ENCODE data around the gene UBE2G1. TPM values are rescaled to one million over a fixed set of nuclear protein-coding genes. Genes with fewer than 3 reads are reported as not detected.
"Not testable (repeated sequence)": the region's sequence is repeated elsewhere in the genome, so short reads cannot be mapped to it uniquely, and the experiment has no call there.

Gene UBE2G1
- total and polyA plus RNA-seq, 5 experiments from 2014 or later = 42.7 to 64.5 (median 56.5) TPM

GRCh38 chr17:4368341-4368740, 1.9 kb upstream of the UBE2G1 start:
- Mint-ChIP-seq H3K36me3 (peaks cover 0 to under 1% (median 0%) of the 10 kb centered on the region in 3 donors), H3K9me3 (no peaks in the 10 kb centered on the region), H3K27ac (peak overlapping the region in 1 of 10 donors; percentile 63), H3K27me3 (no peaks in the 10 kb centered on the region), H3K4me1 (peaks cover 5 to 21% (median 19%) of the 10 kb centered on the region in 4 donors), H3K4me3 (peak overlapping the region in 1 of 10 donors; percentile 14)
- no peak for ATAC-seq
- no peak for DNase-seq
- POLR2A ChIA-PET = no interaction called here

- POLR2A ChIA-PET, H3K36me3 Mint-ChIP-seq, H3K27me3 Mint-ChIP-seq, ATAC-seq, DNase-seq, H3K9me3 Mint-ChIP-seq: not testable (repeated sequence)
- Mint-ChIP-seq H3K4me3 (peak overlapping the region; percentile 78 to 96 (median 90)), H3K4me1 (peaks cover 8 to 32% (median 26%) of the 10 kb centered on the region in 4 donors), H3K27ac (peak overlapping the region; percentile 94 to 99 (median 98))
Observed at GRCh38 chr17:4367177-4367576, 702 bp upstream of the UBE2G1 start.

GRCh38 chr17:4365628-4366326, 698 bp downstream of the UBE2G1 start:
- Mint-ChIP-seq H3K36me3 (peaks cover 0 to 14% (median 0%) of the 10 kb centered on the region in 3 donors), H3K27me3 (no peaks in the 10 kb centered on the region), H3K9me3 (no peaks in the 10 kb centered on the region), H3K4me3 (peak overlapping the region in 7 of 10 donors; percentile 36 to 96 (median 81)), H3K4me1 (peaks cover 11 to 41% (median 33%) of the 10 kb centered on the region in 4 donors), H3K27ac (peak overlapping the region in 2 of 10 donors; percentile 83 to 94)
- POLR2A ChIA-PET = interaction anchor here (0.6 to 1.6 kb wide), 12 partner anchors 15 to 826 kb away, joined by 3 to 18 read pairs (median 3); partner anchors contain the start of genes ANKFY1, CYB5D2, MYBBP1A and ZZEF1
- ATAC-seq (peak in 1 of 2 donors; percentile 40), DNase-seq (peak in 5 of 10 donors; percentile 5 to 68 (median 35))

DNA sequence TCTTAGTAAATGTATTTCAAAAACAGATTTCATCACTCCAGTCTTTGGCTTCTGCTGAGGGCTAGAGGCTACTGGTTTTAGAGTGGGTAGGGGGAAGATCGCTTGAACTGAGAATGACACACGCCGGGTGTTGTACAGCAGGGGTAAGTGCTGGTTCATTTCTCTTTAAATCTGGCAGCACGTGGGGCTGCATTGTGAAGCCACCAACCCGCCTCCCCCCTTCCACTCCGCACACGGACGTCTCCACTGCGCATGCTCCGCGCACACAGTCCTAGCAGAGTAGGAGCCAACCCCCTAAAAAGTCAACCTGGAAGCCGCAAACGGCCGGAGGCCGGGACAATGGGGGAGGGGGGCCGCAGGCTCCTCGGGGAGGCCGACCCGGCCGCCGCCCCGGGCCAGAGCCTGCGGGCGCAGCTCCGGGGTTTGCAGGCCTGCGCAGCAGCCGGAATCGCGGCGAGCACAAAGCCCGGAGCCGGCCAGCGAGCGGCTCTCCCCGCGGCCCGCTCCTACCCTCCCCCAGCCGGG, 1.3 kb downstream of the UBE2G1 start:
- Mint-ChIP-seq H3K4me3 (peak overlapping the region; percentile 81 to 99 (median 95)), H3K36me3 (peaks cover 0 to 16% (median 0%) of the 10 kb centered on the region in 3 donors), H3K4me1 (peaks cover 12 to 45% (median 37%) of the 10 kb centered on the region in 4 donors), H3K27ac (peak overlapping the region; percentile 83 to 98 (median 96)), H3K27me3 (no peaks in the 10 kb centered on the region), H3K9me3 (no peaks in the 10 kb centered on the region)
- DNase-seq = peak; percentile 77 to 94 (median 84)
- ATAC-seq = peak; percentile 60 to 61
- POLR2A ChIA-PET = interaction anchor here (0.6 to 1.6 kb wide), 5 partner anchors 25 to 222 kb away, joined by 3 to 18 read pairs (median 4); partner anchors contain the start of genes ANKFY1, CYB5D2 and ZZEF1

DNA sequence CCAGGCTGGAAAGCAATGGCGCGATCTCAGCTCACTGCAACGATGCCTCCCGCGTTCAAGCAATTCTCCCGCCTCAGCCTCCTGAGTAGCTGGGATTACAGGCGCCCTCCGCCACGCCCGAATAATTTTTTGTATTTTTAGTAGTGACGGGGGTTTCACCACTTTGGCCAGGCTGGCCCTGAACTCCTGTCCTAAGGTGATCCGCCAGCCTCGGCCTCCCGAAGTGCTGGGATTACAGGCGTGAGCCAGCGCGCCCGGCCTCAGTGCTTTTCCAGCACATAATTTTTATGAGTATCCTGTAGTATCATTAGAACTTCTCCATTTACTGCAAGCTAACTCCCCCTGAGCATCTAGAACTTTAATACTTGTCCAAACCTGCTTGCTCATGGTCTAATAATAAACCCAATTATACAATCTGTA, 1.8 kb downstream of the UBE2G1 start:
- POLR2A ChIA-PET = interaction anchor here (0.6 to 1.2 kb wide), 2 partner anchors 53 to 61 kb away, joined by 3 read pairs; no protein-coding TSS in a partner anchor
- DNase-seq = no peak

DNA sequence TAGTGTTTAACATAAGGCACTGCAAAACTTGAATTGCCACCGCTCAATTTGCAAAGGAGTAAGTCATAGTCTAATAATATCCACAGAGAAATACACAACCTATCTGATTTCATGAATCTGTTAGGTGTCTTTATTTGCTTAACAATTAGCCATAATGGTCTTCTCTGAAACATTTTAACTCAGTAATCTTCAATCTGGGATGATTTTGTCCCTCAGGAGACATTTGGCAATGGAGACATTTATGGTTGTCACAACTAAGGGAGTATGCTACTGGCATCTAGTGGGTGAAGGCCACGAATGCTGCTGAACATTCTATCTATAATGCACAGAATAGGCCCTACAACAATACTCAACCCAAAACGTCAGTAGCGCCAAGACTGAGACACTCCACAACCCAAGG, 4.3 kb downstream of the UBE2G1 start:
- Mint-ChIP-seq H3K4me1 (peaks cover 17 to 66% (median 62%) of the 10 kb centered on the region in 4 donors), H3K27ac (peak overlapping the region in 7 of 10 donors; percentile 4 to 48 (median 17))
- DNase-seq = no peak

More for the DNA sequence above, 1.8 kb downstream of the UBE2G1 start:
- peak overlapping the region; percentile 83 to 98 (median 96) for H3K27ac Mint-ChIP-seq
- peak overlapping the region; percentile 81 to 99 (median 95) for H3K4me3 Mint-ChIP-seq
- H3K4me1 Mint-ChIP-seq = peaks cover 13 to 50% (median 43%) of the 10 kb centered on the region in 4 donors
- no peak for ATAC-seq
- H3K9me3 Mint-ChIP-seq = no peaks in the 10 kb centered on the region
- H3K27me3 Mint-ChIP-seq = no peaks in the 10 kb centered on the region
- H3K36me3 Mint-ChIP-seq = peaks cover 0 to 16% (median 0%) of the 10 kb centered on the region in 3 donors

GRCh38 chr17:4358154-4358553, 8.3 kb downstream of the UBE2G1 start:
- Mint-ChIP-seq H3K4me1 (peaks cover 17 to 67% (median 58%) of the 10 kb centered on the region in 4 donors), H3K27ac (peak overlapping the region in 5 of 10 donors; percentile 5 to 43 (median 10)), H3K27me3 (no peaks in the 10 kb centered on the region), H3K4me3 (peak overlapping the region in 3 of 10 donors; percentile 7 to 21 (median 19)), H3K36me3 (peaks cover 0 to 26% (median 0%) of the 10 kb centered on the region in 3 donors), H3K9me3 (no peaks in the 10 kb centered on the region)
- POLR2A ChIA-PET = no interaction called here
- ATAC-seq = no peak
- DNase-seq = no peak

More for the DNA sequence above, 4.3 kb downstream of the UBE2G1 start:
- POLR2A ChIA-PET = no interaction called here
- Mint-ChIP-seq H3K36me3 (peaks cover 0 to 21% (median 0%) of the 10 kb centered on the region in 3 donors), H3K9me3 (no peaks in the 10 kb centered on the region), H3K4me3 (peak overlapping the region in 4 of 10 donors; percentile 22 to 40 (median 33)), H3K27me3 (no peaks in the 10 kb centered on the region)
- ATAC-seq = no peak

GRCh38 chr17:4357671-4358070, 8.8 kb downstream of the UBE2G1 start:
- Mint-ChIP-seq H3K4me3 (peak overlapping the region in 6 of 10 donors; percentile 2 to 80 (median 68)), H3K4me1 (peaks cover 17 to 67% (median 61%) of the 10 kb centered on the region in 4 donors), H3K36me3 (peaks cover 0 to 23% (median 0%) of the 10 kb centered on the region in 3 donors), H3K27ac (peak overlapping the region in 2 of 10 donors; percentile 10 to 19), H3K9me3 (no peaks in the 10 kb centered on the region), H3K27me3 (no peaks in the 10 kb centered on the region)
- ATAC-seq = no peak
- no peak for DNase-seq
- POLR2A ChIA-PET = no interaction called here

GRCh38 chr17:4357030-4357628, 9.3 kb downstream of the UBE2G1 start:
- peak overlapping the region in 6 of 10 donors; percentile 20 to 80 (median 68) for H3K4me3 Mint-ChIP-seq
- POLR2A ChIA-PET = no interaction called here
- H3K4me1 Mint-ChIP-seq = peaks cover 16 to 65% (median 62%) of the 10 kb centered on the region in 4 donors
- H3K27me3 Mint-ChIP-seq = no peaks in the 10 kb centered on the region
- H3K27ac Mint-ChIP-seq = peak overlapping the region in 2 of 10 donors; percentile 19 to 37
- H3K36me3 Mint-ChIP-seq = peaks cover 0 to 20% (median 0%) of the 10 kb centered on the region in 3 donors
- ATAC-seq (no peak), DNase-seq (no peak)
- no peaks in the 10 kb centered on the region for H3K9me3 Mint-ChIP-seq

DNA sequence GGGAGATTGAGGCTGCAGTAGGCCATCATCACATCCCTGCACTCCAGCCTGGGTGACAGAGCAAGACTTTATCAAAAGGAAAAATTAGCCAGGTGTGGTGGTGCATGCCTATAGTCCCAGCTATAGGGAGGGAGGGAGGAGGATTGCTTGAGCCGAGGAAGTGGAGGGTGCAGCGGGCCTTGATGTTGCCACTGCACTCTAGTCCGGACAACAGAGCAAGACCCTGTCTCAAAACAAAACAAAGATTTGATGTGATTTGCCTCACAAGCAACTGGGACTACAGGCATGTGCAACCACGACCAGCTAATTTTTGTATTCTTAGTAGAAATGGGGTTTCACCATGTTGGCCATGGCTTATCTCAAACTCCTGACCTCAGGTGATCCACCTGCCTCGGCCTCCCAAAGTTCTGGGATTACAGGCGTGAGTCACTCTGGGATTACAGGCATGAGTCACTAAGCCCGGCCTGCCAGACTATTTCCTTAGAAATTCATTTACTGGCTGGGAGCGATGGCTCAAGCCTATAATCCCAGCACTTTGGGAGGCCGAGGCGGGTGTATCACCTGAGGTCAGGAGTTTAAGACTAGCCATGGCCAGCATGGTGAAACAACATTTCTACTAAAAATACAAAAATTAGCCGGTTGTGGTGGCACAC, 11.5 kb downstream of the UBE2G1 start:
- POLR2A ChIA-PET = interaction anchor here (0.6 kb wide), 1 partner anchor 9 kb away, joined by 3 read pairs; no protein-coding TSS in a partner anchor
- Mint-ChIP-seq H3K27ac (peak overlapping the region in 2 of 10 donors; percentile 1 to 50), H3K4me3 (peak overlapping the region in 2 of 10 donors; percentile 28 to 36), H3K36me3 (peaks cover 0 to 16% (median 0%) of the 10 kb centered on the region in 3 donors), H3K9me3 (no peaks in the 10 kb centered on the region), H3K27me3 (no peaks in the 10 kb centered on the region), H3K4me1 (peaks cover 20 to 64% (median 61%) of the 10 kb centered on the region in 4 donors)
- DNase-seq (no peak), ATAC-seq (no peak)

DNA sequence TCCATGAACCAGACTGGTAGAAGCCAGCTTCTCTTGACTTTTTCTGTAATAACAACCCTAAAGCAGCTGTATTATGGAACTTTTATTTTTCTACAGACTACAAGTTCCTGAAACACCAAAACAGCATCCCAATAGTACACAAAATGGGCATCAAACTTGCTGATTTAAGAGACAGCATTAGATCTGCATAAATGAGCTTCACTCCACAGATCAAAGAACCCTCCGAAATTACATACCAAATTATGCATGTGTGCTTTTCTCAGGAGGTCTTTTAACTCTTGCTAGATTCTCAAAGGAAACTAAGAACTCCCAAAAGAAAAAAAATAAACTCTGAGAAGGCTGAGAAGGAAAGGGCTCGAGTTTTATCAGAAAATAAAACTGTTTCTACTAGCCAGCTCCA, 12.3 kb downstream of the UBE2G1 start:
- Mint-ChIP-seq H3K4me1 (peaks cover 18 to 60% (median 53%) of the 10 kb centered on the region in 4 donors), H3K36me3 (peaks cover 0 to 16% (median 0%) of the 10 kb centered on the region in 3 donors), H3K27me3 (no peaks in the 10 kb centered on the region), H3K4me3 (peak overlapping the region in 5 of 10 donors; percentile 8 to 49 (median 36)), H3K9me3 (no peaks in the 10 kb centered on the region), H3K27ac (peak overlapping the region in 5 of 10 donors; percentile 32 to 75 (median 49))
- POLR2A ChIA-PET = interaction anchor here (0.6 kb wide), 2 partner anchors 8 to 535 kb away, joined by 3 to 4 read pairs; no protein-coding TSS in a partner anchor
- no peak for DNase-seq
- ATAC-seq = no peak

Measured in naive thymus-derived CD8-positive, alpha-beta T cell (primary cell).